Hepatic stellate cell (primary cell): Measurements from ENCODE around the gene ZNF467.

ENCODE experiments used
- DNase-seq: peaks from one replicate; pipeline ENCODE4 v3.0.0; 2011; ENCODE audit warnings: low spot score

The ZNF467 gene

DNA sequence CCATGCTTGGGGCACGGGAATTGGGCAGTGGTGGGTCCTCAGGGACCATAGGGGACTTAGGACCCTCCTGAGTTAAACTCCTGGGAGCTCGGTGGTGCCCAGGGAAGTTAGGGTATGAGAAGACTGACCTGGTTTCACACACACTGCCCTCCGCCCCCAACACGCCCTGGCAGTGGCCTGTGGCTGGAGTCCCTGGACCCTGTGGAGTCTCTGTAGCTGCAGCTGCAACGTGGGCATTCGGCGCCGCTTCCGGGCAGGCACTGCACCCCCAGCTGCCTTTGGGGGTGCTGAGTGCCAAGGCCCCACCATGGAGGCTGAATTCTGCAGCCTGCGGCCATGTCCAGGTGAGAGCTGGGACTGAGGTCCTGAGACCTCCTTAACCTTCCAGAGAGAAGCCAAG, 34.9 kb upstream of the ZNF467 start:
- DNase-seq: no peak

DNA sequence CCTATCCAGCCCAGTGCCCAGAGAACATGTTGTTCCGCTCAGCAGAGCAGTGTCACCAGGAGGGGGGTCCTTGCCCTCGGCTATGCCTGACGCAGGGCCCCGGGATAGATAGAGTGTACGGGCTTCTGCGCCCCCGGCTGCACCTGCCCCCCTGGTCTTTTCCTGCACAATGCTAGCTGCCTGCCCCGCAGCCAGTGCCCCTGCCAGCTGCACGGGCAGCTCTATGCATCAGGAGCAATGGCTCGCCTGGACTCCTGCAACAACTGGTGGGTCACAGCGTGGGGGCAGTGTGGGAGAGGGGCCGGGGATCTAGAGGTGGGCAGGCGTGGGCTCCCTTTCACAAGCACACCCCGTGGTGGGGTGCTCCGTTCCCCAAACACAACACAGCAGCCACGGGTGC, 33.3 kb upstream of the ZNF467 start:
- DNase-seq: no peak

DNA sequence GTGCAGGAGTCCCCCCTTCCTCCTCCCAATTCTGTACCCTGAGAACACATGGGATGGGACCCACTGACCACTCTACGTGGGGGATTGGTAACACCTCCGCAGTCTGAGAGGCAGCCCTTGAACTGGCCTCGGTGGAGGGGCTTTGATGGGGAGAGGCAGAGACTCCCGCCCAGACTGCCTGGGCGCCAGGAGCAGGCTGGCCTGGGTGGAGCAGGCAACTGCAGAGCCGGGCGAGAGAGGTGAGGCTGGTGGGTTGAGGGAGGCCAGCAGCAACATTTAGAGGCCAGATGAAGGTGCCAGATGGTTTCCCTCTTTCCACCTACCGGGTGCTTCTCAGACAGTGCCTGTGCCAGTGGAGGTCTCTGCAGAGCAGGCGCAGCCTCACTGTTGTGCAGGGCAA, 30.7 kb upstream of the ZNF467 start:
- DNase-seq: no peak

DNA sequence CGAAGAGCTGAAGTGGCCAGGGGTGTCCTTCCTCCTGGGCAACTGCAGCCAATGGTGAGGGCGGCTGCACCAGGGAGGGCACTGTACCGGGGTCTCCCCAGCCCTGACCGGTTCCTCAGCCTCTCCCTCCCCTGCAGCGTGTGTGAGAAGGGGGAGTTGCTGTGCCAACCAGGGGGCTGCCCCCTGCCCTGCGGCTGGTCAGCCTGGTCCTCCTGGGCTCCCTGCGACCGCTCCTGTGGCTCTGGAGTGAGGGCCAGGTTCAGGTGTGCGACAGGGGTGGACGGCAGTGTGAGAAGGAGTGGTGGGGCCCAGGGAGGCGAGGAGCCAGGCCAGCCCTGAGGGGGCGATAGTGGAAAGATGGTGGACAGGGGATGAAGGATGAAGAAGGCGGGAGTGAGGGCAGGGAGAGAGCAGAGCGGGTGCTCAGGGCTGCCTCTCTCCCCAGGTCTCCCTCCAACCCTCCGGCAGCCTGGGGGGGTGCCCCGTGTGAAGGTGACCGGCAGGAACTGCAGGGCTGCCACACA, 30.2 kb upstream of the ZNF467 start:
- DNase-seq: no peak

DNA sequence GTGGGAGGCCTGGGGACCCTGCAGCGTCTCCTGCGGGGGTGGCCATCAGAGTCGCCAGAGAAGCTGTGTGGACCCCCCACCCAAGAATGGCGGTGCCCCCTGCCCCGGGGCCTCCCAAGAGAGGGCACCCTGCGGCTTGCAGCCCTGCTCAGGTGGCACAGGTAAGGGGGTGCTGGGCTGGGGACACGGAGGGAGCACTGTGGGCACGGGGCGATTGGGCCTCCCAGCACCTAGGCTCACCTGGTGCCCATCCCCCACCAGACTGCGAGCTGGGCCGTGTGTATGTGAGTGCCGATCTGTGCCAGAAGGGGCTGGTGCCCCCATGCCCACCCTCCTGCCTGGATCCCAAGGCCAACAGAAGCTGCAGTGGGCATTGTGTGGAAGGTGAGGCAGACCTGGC, 29.6 kb upstream of the ZNF467 start:
- no peak for DNase-seq

DNA sequence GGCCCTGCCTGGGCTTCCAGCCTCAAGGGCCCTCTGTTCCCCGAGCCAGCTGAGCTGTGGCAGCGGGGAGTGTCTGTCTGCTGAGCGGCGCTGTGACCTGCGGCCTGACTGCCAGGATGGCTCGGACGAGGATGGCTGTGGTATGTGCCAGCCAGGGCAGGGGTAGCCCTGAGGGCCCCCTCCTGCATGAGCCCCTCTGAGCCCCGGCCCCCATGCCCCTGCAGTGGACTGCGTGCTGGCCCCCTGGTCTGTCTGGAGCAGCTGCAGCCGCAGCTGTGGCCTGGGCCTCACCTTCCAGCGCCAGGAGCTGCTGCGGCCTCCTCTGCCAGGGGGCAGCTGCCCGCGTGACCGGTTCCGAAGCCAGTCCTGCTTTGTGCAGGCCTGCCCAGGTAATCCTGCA, 28.4 kb upstream of the ZNF467 start:
- no peak for DNase-seq

DNA sequence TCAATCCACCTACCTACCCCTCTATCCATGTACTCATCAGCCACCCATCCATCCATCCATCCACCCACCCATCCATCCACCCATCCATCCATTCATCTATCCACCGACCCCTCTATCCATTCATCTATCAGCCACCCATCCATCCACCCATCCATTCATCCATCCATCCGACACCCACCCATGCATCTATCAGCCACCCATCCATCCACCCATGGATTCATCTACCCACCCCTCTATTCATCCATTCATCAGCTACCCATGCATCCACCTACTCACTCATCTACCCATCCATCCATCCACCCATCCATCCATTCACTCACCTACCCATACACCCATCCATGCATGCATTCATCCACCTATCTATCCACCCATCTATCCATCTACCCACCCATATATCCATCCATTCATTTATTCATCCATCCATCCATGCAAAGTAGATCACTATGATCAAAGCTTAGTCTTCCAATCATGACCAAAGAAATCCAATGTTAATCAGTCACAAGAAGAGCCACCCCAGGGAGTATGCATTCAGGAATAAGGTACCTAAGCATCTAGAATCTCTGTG, 27.7 kb upstream of the ZNF467 start:
- no peak for DNase-seq

DNA sequence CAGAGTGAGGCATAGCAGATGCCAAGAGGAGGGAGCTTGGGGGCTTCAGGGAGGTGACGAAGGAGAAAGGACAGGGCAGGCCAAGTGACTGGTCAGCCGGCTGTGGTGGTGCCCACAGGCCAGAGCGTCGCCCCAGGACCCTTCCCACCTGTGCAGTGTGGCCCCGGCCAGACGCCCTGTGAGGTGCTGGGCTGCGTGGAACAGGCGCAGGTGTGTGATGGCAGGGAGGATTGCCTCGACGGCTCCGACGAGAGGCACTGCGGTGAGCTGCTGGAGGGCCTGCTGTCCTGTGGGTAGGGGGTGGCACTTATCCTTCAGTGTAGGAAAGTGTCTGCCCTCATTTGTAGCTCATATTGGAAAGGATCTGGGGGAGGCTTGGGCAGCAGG, 26.8 kb upstream of the ZNF467 start:
- DNase-seq: no peak

DNA sequence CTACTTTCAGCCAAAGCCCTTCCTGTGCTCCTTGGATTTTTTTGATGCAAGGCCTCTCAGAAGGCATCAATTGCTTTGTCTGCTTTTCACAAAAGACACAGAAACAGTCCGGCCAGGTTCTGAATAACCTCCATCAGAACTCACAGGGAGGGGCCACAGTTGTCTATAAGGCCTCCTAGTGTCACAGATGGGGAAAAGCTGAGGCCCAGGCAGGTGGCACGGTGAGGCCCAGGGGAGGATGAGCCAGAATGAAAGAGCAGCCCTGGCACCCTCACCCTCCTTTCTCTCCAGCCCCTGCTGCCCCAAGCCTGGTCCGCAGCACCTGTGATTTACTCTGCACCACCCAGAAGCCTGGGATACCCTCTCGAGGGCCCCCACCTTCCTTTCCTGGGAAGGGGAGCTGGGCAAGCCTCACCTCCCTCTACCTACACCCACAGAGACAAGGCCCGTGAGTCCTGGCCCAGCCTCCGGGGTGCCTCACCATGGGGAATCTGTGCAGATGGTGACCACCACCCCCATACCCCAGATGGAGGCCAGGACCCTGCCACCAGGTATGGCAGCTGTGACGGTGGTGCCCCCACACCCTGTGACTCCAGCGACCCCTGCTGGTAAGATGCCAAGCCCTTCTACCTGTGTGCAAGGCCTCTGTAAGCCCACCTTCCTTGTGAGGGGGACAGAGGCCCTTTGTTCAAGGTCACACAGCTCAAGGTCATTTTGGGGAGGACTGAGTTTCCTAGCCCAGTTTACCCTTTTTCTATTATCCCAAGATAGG, 26.2 kb upstream of the ZNF467 start:
- DNase-seq: no peak

DNA sequence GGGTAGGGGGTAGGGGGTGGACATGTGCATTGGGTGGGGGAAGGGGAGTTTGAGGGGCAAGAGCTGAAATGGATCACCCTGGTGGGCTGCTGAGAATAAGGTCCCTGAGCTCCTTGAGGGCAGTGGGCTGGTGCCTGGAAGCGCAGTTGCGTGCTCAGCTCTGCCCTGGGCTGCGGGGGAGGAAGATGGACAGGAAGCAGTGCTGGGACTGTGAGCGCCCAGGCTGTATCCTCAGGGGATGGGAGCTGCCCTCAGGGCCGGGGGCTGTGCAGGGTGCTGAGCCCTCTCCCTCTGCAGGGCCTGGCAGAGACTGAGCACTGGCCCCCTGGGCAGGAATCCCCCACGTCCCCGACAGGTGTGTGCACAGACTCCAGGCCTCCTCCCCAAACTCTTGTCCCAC, 24.4 kb upstream of the ZNF467 start:
- no peak for DNase-seq

DNA sequence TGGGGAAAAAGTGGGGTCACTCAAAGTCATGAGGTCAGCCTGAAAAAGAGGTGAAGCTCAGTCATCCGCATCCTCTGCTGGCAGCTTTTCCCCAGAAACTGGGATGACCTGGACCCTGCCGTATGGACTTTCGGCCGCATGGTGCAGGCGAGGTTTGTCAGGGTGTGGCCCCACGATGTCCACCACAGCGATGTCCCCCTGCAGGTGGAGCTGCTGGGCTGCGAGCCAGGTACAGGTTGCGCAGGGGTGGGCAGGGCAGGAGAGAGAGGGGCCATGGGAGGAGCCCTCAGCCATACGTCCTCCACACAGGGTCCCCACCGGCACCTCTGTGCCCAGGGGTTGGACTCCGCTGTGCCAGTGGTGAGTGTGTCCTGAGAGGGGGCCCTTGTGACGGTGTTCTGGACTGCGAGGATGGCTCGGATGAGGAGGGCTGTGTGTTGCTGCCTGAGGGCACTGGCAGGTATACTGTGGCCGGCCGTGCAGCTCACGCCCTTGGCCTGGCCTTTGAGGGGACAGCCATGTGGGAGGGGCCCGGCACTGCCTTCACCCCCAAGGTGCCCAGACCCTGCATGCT, 23.0 kb upstream of the ZNF467 start:
- DNase-seq: no peak

DNA sequence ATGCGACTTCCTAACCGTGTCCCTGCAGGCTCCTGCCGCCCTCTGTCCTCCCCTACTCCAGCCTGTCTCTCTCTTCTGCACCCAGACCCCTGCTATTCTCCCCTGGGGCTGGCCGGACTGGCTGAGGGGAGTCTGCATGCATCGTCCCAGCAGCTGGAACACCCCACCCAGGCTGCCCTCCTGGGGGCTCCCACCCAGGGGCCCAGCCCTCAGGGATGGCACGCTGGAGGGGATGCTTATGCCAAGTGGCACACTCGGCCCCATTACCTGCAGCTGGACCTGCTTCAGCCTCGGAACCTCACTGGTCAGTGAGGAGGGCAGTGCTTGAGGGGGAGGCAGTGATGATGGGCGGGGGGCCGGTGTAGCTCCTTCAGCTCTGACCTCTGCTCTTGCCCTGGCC, 21.7 kb upstream of the ZNF467 start:
- DNase-seq: no peak

DNA sequence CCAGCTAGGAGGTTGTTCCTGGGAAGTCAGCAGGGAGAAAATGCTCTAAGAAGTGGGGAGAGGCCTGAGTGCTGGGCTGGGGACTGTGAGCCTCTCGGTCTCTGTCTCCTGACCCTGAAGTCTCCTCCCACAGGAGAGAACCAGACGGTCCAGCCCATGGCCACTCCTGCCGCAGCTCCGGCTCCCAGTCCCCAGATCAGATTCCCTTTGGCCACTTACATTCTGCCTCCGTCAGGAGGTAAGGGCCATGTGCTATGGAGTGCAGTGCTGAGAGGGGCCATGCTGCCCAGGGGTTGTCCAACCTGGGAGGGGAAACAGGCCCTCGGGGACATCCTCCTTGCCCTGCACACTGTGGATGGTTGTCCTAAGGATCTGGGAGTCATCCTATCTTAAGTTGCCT, 21.3 kb upstream of the ZNF467 start:
- no peak for DNase-seq

DNA sequence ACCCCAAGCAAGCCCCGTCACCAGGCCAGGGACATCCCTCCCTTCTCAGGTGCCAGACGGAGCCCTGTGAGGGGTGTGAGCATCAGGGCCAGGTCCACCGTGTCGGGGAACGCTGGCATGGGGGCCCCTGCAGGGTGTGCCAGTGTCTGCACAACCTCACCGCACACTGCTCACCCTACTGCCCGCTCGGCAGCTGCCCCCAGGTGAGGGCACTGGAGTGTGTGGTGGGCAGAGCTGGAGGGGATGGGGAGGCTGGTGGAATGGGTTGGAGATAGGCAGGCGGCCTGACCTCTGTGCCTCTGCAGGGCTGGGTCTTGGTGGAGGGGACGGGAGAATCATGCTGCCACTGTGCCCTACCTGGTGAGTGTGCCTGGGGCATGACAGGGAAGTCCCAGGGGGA, 19.9 kb upstream of the ZNF467 start:
- no peak for DNase-seq

DNA sequence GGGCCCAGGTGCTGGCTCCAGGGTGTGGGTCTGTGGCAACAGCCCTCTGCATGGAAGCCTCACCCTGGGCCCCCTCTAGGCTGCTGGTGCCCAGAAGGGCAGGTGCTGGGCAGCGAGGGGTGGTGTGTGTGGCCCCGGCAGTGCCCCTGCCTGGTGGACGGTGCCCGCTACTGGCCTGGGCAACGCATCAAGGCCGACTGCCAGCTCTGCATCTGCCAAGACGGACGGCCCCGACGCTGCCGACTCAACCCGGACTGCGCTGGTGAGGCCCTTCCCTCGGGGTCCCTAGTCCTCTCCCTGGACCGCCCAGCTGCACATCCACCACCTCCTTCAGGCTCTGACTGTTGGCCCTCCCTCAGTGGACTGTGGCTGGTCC, 18.8 kb upstream of the ZNF467 start:
- DNase-seq: no peak

DNA sequence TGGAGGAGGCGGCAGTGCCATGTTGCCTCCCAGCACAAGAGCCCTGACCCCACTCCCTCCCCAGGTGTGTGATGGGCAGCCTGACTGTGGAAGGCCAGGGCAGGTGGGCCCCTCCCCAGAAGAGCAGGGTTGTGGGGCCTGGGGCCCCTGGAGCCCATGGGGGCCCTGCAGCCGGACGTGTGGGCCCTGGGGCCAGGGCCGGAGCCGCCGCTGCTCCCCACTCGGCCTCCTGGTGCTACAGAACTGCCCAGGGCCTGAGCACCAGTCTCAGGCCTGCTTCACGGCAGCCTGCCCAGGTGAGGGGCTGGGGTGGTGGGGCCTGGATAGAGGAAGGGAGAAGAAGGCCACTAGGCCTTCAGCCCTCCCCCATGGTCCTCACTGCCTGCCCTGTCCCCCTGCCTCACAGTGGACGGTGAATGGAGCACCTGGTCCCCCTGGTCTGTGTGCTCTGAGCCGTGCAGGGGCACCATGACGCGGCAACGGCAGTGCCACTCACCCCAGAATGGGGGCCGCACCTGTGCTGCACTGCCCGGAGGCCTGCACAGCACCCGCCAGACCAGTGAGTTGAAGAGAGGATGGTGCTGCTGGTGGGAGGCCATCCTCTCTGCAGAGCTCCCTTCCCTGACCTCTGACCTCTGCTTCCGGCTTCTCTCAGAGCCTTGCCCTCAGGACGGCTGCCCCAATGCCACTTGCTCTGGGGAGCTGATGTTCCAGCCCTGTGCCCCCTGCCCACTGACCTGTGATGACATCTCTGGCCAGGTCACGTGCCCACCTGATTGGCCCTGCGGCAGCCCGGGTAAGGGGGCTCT, 18.2 kb upstream of the ZNF467 start:
- DNase-seq: no peak

DNA sequence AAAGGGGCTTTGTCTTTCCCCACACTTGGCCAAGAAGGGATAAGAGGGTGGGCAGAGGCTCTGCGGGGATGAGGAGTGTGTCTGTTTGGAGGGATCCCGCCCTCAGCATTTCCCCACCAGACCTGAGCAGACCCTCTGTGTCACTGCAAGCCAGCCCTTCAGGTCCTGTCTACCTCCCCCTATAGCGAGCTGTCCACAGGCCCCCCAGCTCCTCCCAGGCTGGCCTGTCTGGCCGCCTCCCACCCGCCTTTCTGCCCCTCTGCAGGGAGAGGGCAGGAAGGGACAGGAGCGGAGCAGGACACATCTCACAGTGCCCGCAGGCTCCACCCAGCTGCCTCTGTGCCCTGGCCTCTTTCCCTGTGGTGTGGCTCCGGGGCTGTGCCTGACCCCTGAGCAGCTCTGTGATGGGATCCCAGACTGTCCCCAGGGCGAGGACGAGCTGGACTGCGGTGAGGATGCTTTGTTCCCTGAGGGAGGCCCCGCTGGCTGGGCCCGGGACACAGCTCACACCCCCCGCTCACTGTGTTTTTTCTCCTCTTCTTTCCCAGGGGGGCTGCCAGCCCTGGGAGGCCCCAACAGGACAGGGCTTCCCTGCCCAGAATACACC, 17.5 kb upstream of the ZNF467 start:
- no peak for DNase-seq

DNA sequence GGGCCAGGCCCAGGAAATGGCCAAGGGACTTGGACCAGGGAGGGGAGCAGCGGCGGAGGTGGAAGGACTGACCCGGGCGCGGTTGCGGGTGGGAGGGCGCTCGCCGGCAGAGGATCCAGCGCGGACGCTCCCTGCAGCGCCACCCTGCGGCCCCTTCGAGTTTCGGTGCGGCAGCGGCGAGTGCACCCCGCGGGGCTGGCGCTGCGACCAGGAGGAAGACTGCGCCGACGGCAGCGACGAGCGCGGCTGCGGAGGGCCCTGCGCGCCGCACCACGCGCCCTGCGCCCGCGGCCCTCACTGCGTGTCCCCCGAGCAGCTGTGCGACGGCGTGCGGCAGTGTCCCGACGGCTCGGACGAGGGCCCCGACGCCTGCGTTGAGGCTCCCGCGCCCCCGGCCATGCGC, 16.8 kb upstream of the ZNF467 start:
- DNase-seq: no peak

DNA sequence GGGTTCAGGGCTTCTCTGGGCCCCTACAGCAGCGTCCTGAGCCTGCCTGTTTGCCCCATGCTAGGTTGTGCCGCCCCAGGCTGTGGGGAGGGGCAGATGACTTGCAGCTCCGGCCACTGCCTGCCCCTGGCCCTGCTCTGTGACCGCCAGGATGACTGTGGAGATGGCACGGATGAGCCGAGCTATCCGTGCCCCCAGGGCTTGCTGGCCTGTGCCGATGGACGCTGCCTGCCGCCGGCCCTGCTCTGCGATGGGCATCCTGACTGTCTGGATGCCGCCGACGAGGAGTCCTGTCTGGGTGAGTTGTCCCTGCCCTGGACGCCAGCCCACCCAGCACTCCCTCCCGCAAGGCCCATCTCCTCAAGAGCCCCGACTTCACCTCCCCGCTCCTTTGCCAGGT, 15.7 kb upstream of the ZNF467 start:
- no peak for DNase-seq

DNA sequence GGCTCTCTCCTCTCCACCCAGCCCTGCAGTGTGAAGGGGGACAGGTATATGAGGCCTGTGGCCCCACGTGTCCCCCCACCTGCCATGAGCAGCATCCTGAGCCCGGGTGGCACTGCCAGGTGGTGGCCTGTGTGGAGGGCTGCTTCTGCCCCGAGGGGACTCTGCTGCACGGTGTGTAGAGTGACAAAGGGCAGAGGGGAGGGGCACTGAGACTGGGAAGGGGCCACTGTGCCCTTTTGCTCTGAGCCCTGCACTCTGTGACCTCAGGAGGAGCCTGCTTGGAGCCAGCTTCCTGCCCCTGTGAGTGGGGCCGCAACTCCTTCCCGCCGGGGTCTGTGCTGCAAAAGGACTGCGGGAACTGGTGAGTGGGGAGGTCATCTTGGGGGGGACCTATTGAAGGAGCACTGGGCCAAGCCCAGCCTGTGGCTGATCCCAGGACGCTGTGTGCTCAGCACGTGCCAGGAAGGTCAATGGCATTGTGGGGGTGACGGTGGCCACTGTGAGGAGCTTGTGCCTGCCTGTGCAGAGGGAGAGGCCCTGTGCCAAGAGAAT, 15.0 kb upstream of the ZNF467 start:
- no peak for DNase-seq

DNA sequence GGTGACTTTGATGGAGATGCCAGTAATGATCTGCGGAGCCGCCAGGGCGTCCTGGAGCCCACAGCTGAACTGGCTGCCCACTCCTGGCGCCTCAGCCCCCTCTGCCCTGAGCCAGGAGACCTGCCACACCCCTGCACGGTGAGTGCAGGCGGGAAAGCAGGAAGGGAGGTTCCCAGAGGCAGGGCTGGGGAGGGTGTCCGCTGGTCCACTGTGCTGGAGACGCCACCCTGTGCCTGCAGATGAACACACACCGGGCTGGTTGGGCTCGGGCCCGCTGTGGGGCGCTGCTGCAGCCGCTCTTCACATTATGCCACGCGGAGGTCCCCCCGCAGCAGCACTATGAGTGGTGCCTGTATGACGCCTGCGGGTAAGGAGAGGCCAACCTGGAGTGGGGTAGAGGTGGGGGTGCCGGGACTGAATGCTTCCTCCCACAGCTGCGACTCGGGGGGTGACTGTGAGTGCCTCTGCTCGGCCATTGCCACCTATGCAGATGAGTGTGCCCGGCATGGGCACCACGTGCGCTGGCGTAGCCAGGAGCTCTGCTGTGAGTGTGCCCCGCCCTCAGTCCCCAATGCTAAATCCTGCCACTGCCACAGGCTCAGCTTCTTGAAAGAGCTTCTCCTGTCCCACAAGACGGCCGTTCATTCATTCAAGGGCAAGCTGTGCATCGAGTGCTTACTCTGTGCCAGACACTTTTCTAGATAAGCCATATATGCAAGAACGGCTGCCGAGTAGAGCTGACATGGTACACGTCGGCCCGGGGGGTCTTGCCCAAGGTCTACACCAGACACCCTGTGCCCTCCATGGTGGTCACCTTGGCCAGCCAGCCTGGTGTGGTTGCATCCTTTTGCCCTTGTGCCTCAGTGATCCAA, 14.3 kb upstream of the ZNF467 start:
- no peak for DNase-seq
